NCI-H1694 treated with DMSO at 0.1 percent for 48 hours (cell line): ENCODE data around the gene LMNB1.
"Not testable (repeated sequence)": the region's sequence is repeated elsewhere in the genome, so short reads cannot be mapped to it uniquely, and the experiment has no call there.

Experiments used
- DNase-seq: peaks from one replicate; lab custom pipeline; 2025; lab: John Stamatoyannopoulos, UW

LMNB1 gene, protein sequence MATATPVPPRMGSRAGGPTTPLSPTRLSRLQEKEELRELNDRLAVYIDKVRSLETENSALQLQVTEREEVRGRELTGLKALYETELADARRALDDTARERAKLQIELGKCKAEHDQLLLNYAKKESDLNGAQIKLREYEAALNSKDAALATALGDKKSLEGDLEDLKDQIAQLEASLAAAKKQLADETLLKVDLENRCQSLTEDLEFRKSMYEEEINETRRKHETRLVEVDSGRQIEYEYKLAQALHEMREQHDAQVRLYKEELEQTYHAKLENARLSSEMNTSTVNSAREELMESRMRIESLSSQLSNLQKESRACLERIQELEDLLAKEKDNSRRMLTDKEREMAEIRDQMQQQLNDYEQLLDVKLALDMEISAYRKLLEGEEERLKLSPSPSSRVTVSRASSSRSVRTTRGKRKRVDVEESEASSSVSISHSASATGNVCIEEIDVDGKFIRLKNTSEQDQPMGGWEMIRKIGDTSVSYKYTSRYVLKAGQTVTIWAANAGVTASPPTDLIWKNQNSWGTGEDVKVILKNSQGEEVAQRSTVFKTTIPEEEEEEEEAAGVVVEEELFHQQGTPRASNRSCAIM

GRCh38 chr5:126776499-126777256 lies at the start of gene LMNB1:
Gene LMNB1, plus strand, starts transcription at chr5:126777136. Its CDS starts 373 bp downstream, at chr5:126777509.
- DNase-seq: peak; percentile 91

DNA sequence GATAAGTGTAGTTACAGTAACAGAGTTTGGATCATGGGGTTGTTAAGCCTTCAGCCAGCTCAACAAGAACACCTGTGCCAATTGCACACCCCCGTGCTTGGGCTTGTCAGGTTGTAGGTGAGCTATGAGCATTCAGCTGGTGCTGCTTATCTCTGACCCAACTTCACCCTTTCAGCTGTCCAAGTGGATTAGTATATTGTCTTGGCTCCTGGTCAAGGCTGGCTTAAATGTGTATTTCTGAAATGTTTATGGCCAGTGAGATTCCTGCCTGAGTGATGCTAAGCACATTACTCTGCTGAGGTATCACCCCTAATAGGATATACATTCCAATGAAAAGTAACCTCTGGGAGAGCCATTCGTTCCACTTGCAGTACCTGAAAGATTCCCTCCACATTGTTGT lies 44.2 kb upstream of the LMNB1 start:
- no peak for DNase-seq

DNA sequence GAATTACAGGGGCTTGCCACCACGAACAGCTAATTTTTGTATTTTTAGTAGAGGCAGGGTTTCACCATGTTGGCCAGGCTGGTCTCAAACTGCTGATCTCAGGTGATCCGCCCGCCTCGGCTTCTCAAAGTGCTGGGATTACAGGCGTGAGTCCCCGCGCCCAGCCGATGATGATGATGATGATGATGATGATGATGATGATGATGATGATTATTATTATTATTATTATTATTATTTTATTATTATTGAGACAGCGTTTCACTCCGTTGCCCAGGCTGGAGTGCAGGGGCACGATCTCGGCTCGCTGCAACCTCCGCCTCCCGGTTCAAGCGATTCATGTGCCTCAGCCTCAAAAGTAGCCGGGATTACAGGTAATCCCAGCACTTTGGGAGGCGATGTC lies 42.4 kb upstream of the LMNB1 start:
- not testable (repeated sequence) for DNase-seq

GRCh38 chr5:126736141-126736540 lies 40.8 kb upstream of the LMNB1 start:
- DNase-seq: no peak

DNA sequence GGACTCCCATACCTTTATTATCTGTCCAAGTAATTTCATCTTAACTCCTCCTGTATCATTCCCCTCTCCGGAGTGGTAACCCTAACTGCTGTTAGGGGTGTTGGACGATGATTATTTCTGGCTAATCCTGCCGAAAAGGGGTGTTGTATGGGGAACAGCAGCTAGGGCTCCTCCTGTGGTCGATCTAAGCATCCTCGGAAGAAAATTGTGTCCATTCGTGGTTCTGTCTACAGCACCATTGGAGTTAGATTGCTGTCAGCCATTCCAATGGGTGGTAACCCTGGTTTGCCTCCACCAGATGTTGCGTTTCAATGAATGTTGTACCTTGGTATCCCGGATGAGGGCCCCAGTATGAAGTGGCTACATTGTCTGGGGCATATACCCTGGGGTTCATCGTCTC lies 35.6 kb upstream of the LMNB1 start:
- DNase-seq: no peak

- no peak for DNase-seq
These were observed 34.5 kb upstream of the LMNB1 start for GRCh38 chr5:126742425-126742824.

- DNase-seq: no peak
These were observed 32.1 kb upstream of the LMNB1 start for GRCh38 chr5:126744836-126745235.

- no peak for DNase-seq
These were observed 31.5 kb upstream of the LMNB1 start for GRCh38 chr5:126745259-126745992.

GRCh38 chr5:126746290-126746689 lies 30.6 kb upstream of the LMNB1 start:
- no peak for DNase-seq

DNA sequence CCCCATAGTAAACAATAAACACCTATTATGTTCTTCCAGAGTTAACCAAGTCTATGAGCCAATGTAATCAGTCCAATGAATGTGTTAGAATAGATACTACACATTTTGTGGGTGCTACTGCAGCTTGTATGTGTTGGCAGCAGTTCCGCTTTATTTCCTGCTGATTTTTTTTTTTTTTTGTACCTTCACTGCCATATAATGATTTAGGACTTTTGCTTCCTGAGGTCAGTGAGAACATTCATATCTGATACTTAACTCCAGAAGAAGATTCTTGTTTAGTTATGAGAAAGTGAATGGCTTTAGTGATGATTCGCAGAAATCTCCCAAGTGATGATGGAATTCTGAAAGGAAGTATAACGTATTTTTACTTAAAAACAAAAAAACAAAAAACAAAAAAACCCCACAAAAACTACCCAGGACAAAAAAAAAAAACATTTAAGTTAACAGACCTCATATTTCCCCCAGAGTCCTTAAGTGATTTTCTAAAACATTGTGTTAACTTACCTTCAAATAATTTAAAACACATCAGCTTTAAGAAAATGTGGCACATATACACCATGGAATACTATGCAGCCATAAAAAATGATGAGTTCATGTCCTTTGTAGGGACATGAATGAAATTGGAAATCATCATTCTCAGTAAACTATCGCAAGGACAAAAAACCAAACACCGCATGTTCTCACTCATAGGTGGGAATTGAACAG lies 24.7 kb upstream of the LMNB1 start:
- no peak for DNase-seq

GRCh38 chr5:126753227-126753626 lies 23.7 kb upstream of the LMNB1 start:
- no peak for DNase-seq

GRCh38 chr5:126754609-126755008 lies 22.3 kb upstream of the LMNB1 start:
- no peak for DNase-seq

GRCh38 chr5:126755593-126755992 lies 21.3 kb upstream of the LMNB1 start:
- no peak for DNase-seq

DNA sequence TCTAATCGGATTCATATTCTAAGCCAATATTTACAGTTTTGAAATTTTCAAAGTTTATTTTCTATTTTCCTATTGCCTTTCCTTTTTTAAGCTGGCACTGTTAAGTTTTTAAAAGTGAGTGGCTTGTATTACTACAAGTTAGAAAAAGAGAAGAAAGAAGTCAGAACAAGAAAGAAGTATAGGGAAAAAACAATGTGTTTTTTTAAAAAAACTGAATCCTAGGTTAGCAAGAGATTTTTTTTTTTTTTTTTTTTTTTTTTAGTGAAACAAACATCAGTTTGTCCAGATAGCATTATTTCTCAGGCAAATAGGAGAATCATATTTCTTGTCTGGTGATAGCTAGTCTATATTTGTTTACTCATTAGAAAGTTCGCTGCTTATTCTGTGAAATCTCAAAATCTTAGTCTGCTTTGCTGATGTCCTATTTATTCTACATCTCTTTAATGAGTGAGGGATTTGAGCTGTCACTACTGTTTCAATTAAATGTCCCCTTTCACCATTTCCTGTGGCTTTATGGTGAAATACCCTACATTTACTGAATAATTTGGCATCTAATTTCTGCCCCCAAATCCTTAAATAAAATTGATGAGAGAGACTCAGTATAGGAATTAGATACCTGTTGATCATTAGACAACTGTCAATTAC lies 19.1 kb upstream of the LMNB1 start:
- DNase-seq: no peak

DNA sequence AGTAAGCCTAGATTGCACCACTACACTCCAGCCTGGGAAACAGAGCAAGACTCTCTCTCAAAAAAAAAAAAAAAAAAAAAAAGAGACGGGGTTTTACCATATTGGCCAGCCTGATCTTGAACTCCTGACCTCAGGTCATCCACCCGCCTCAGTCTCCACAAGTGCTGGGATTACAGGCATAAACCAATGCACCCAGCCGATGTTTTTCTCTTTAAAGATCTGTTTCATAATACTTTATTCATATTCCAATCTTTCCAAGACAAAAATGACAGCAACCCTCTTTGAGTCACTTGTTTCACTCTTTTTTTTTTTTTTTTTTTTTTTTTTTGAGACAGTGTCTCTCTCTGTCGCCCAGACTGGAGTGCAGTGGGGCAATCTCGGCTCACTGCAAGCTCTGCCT lies 13.6 kb upstream of the LMNB1 start:
- DNase-seq: no peak

- no peak for DNase-seq
These were observed 7.2 kb upstream of the LMNB1 start for GRCh38 chr5:126769703-126770102.

GRCh38 chr5:126773536-126773935 lies 3.4 kb upstream of the LMNB1 start:
- DNase-seq: not testable (repeated sequence)

- DNase-seq: not testable (repeated sequence)
These were observed 2.3 kb upstream of the LMNB1 start for GRCh38 chr5:126774595-126774994.

GRCh38 chr5:126777257-126777974 lies 480 bp downstream of the LMNB1 start:
- DNase-seq: no peak

GRCh38 chr5:126777975-126778674 lies 1.2 kb downstream of the LMNB1 start:
- peak; percentile 94 for DNase-seq
